Neural progenitor cell (in vitro differentiated cells): ENCODE results near the gene MESD. TPM values are rescaled to one million over a fixed set of nuclear protein-coding genes. Genes with fewer than 3 reads are reported as not detected.

Source experiments
- DNase-seq: peaks from one replicate; pipeline ENCODE4 v3.0.0-alpha.2; 2016; ENCODE audit warnings: low spot score
- H2AFZ ChIP-seq: fragments of 200-600 bp; sonication (generic); replicated peaks from 2 replicates; pipeline ENCODE4 v1.6.1; 2016; ENCODE audit warnings: antibody characterized with exemption
- H3F3A ChIP-seq: fragments of 200-600 bp; sonication (generic); 2 replicates; pipeline ENCODE4 v1.6.1; 2016; ENCODE audit warnings: antibody characterized with exemption, low read depth
- H3K27ac ChIP-seq: fragments of 200-600 bp; sonication (generic); 2 replicates; pipeline ENCODE4 v1.5.1; 2016; ENCODE audit warnings: mild to moderate bottlenecking
- H3K27me3 ChIP-seq: fragments of 200-600 bp; sonication (generic); 2 replicates; pipeline ENCODE4 v1.6.1; 2016; ENCODE audit warnings: mild to moderate bottlenecking, moderate library complexity
- H3K36me3 ChIP-seq: fragments of 200-600 bp; sonication (generic); 2 replicates; pipeline ENCODE4 v1.5.1; 2016
- H3K4me1 ChIP-seq: fragments of 200-600 bp; sonication (generic); 2 replicates; pipeline ENCODE4 v1.6.1; 2016; ENCODE audit warnings: mixed run types
- H3K4me2 ChIP-seq: fragments of 200-600 bp; sonication (generic); 2 replicates; pipeline ENCODE4 v1.6.1; 2016
- H3K4me3 ChIP-seq: fragments of 200-600 bp; sonication (generic); 2 replicates; pipeline ENCODE4 v1.5.1; 2016
- H3K79me2 ChIP-seq: fragments of 200-600 bp; sonication (generic); 2 replicates; pipeline ENCODE4 v1.6.1; 2016; ENCODE audit warnings: low read depth
- H3K9ac ChIP-seq: fragments of 200-600 bp; sonication (generic); 2 replicates; pipeline ENCODE4 v1.6.1; 2016
- H3K9me3 ChIP-seq: fragments of 200-600 bp; sonication (generic); 2 replicates; pipeline ENCODE4 v1.5.1; 2016; ENCODE audit warnings: low read depth
- H4K20me1 ChIP-seq: fragments of 200-600 bp; sonication (generic); 2 replicates; pipeline ENCODE4 v1.6.1; 2016; ENCODE audit warnings: low read depth
- H3K27ac Mint-ChIP-seq: 3 replicates; pipeline ENCODE4 v1.8.0; 2021; ENCODE audit warnings: mixed read lengths
- H3K27me3 Mint-ChIP-seq: 2 replicates; pipeline ENCODE4 v1.8.0; 2022; ENCODE audit warnings: low read depth, mild to moderate bottlenecking, inconsistent platforms, moderate library complexity, mixed read lengths; ENCODE audit not compliant: insufficient read depth
- H3K36me3 Mint-ChIP-seq: 3 replicates; pipeline ENCODE4 v1.8.0; 2021; ENCODE audit warnings: mixed read lengths
- H3K4me1 Mint-ChIP-seq: 3 replicates; pipeline ENCODE4 v1.8.0; 2021; ENCODE audit warnings: mixed read lengths
- H3K4me3 Mint-ChIP-seq: 3 replicates; pipeline ENCODE4 v1.8.0; 2021; ENCODE audit warnings: mild to moderate bottlenecking, moderate library complexity, mixed read lengths
- H3K9me3 Mint-ChIP-seq: 3 replicates; pipeline ENCODE4 v1.8.0; 2020; ENCODE audit warnings: mixed read lengths
- CTCF ChIP-seq: fragments of 200-600 bp; sonication (generic); IDR thresholded peaks from 2 replicates; pipeline ENCODE4 v1.5.1; 2017; ENCODE audit warnings: antibody characterized with exemption, mild to moderate bottlenecking
- EZH2 ChIP-seq: fragments of 200-600 bp; sonication (generic); IDR thresholded peaks from 2 replicates; pipeline ENCODE4 v1.6.1; 2017; ENCODE audit warnings: antibody characterized with exemption, mild to moderate bottlenecking, moderate library complexity
- EZH2phosphoT487 ChIP-seq: fragments of 200-600 bp; sonication (generic); IDR thresholded peaks from 2 replicates; pipeline ENCODE4 v1.6.1; 2017; ENCODE audit warnings: antibody characterized with exemption
- total RNA-seq: library from RNA; depleted of rRNA; stranded (reverse); fragments of >200 nt; gene quantifications from 2 replicates; pipeline ENCODE4 v1.2.3, GENCODE V29; 2015; ENCODE audit warnings: low replicate concordance

MESD gene
- total RNA-seq, 1 donor from 2014 or later, result 31.5 TPM

GRCh38 chr15:80946576-80946975, 43.0 kb downstream of the MESD start:
- no peaks in the 10 kb centered on the region for H3K79me2 ChIP-seq
- H3K27me3 ChIP-seq, result no peaks in the 10 kb centered on the region
- H3K9me3 ChIP-seq, result no peaks in the 10 kb centered on the region
- no peak overlapping the region for H3K9ac ChIP-seq
- no peak overlapping the region for H3K4me2 ChIP-seq
- no peaks in the 10 kb centered on the region for H3K9me3 Mint-ChIP-seq
- H3K27ac ChIP-seq, result no peak overlapping the region
- H4K20me1 ChIP-seq, result no peaks in the 10 kb centered on the region
- peaks cover 18% of the 10 kb centered on the region for H3K36me3 Mint-ChIP-seq
- H3K4me3 ChIP-seq, result no peak overlapping the region
- no peaks in the 10 kb centered on the region for H3K4me1 ChIP-seq
- no peak for DNase-seq
- peaks cover 2% of the 10 kb centered on the region for H3K27me3 Mint-ChIP-seq
- TF ChIP-seq EZH2 (no peak), CTCF (no peak), EZH2phosphoT487 (no peak)
- no peak overlapping the region for H2AFZ ChIP-seq
- no peak overlapping the region for H3K4me3 Mint-ChIP-seq
- H3K36me3 ChIP-seq, result no peaks in the 10 kb centered on the region
- no peaks in the 10 kb centered on the region for H3F3A ChIP-seq
- H3K27ac Mint-ChIP-seq, result no peak overlapping the region
- no peaks in the 10 kb centered on the region for H3K4me1 Mint-ChIP-seq

DNA sequence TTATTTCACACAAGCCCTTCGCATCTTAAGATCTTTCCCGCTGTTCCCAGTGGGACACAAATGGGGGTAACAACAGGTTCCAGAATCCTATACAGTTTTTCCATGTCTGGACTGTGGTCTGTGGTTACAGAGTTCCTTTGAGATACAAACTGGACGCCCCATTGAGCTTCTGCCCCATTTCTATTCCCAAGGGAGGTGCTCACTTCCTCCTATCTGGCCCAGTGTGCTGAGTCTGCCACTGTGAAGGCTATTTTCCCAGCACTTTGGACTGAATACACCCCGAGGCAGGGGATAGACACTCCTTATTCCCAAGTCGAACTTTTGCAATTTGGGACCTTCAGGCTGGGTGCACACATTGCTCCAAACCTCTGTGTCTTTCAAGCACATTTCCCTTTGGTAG, 44.0 kb downstream of the MESD start:
- Histone ChIP-seq H3K36me3 (no peaks in the 10 kb centered on the region), H3K27ac (no peak overlapping the region), H3F3A (no peaks in the 10 kb centered on the region), H4K20me1 (no peaks in the 10 kb centered on the region), H3K4me1 (no peaks in the 10 kb centered on the region), H3K4me2 (no peak overlapping the region), H2AFZ (no peak overlapping the region), H3K4me3 (no peak overlapping the region), H3K27me3 (no peaks in the 10 kb centered on the region), H3K79me2 (no peaks in the 10 kb centered on the region), H3K9me3 (no peaks in the 10 kb centered on the region), H3K9ac (no peak overlapping the region)
- H3K36me3 Mint-ChIP-seq, result peaks cover 18% of the 10 kb centered on the region
- H3K27ac Mint-ChIP-seq, result no peak overlapping the region
- TF ChIP-seq EZH2phosphoT487 (no peak), EZH2 (no peak), CTCF (no peak)
- no peaks in the 10 kb centered on the region for H3K4me1 Mint-ChIP-seq
- DNase-seq, result no peak
- H3K27me3 Mint-ChIP-seq, result peaks cover 2% of the 10 kb centered on the region
- no peaks in the 10 kb centered on the region for H3K9me3 Mint-ChIP-seq
- no peak overlapping the region for H3K4me3 Mint-ChIP-seq

- no peaks in the 10 kb centered on the region for H3K79me2 ChIP-seq
- TF ChIP-seq EZH2 (no peak), EZH2phosphoT487 (no peak), CTCF (no peak)
- no peak overlapping the region for H3K27ac ChIP-seq
- Mint-ChIP-seq H3K9me3 (no peaks in the 10 kb centered on the region), H3K27me3 (peaks cover 2% of the 10 kb centered on the region), H3K4me3 (no peak overlapping the region), H3K36me3 (peaks cover 18% of the 10 kb centered on the region), H3K27ac (no peak overlapping the region), H3K4me1 (no peaks in the 10 kb centered on the region)
- H3K9me3 ChIP-seq, result no peaks in the 10 kb centered on the region
- no peak for DNase-seq
- no peaks in the 10 kb centered on the region for H3K27me3 ChIP-seq
- no peaks in the 10 kb centered on the region for H4K20me1 ChIP-seq
- H3K4me1 ChIP-seq, result no peaks in the 10 kb centered on the region
- no peak overlapping the region for H3K9ac ChIP-seq
- H3K36me3 ChIP-seq, result no peaks in the 10 kb centered on the region
- no peaks in the 10 kb centered on the region for H3F3A ChIP-seq
- H3K4me2 ChIP-seq, result no peak overlapping the region
- H2AFZ ChIP-seq, result no peak overlapping the region
- H3K4me3 ChIP-seq, result no peak overlapping the region
Observed at GRCh38 chr15:80944818-80945217, 44.8 kb downstream of the MESD start.
